T-cell (primary cell): ENCODE results near the gene CEP76. TPM values are rescaled to one million over a fixed set of nuclear protein-coding genes. Genes with fewer than 3 reads are reported as not detected.

Experiments
- ATAC-seq, 4 experiments: fragments of 200-7000 bp in 3 of 4; fragments of 150-1000 bp in 1 of 4; cut with Tn5 transposase; replicated peaks in 1 of 4; 1 replicate in 3 of 4; 2 replicates in 1 of 4; pipeline ENCODE4 v1.10.0; 2021; ENCODE audit warnings: moderate library complexity in 3 of 4, mild to moderate bottlenecking in 2 of 4, moderate number of reproducible peaks in 1 of 4
- CTCF ChIA-PET, 2 donors: fragments of 300-600 bp; sonication (Branson Sonifier 250); formaldehyde crosslinking; loops; one replicate each; lab custom pipeline; 2022; ENCODE audit warnings: antibody characterized with exemption in 2 of 2; lab: Charles Lee
- POLR2A ChIA-PET, 2 donors: fragments of 300-600 bp; sonication (Branson Sonifier 250); formaldehyde crosslinking; loops; one replicate each; lab custom pipeline; 2022; ENCODE audit warnings: antibody characterized with exemption in 2 of 2; lab: Charles Lee
- DNase-seq, 35 experiments: peaks; one replicate each; pipeline versions ENCODE4 v3.0.0 to v3.0.0-alpha.2; 2013 to 2023
- H3K27ac ChIP-seq: one replicate; pipeline ENCODE4 v1.5.1; 2013; ENCODE audit warnings: low read length
- H3K27me3 ChIP-seq, 2 experiments: replicated peaks in 1 of 2; 1 replicate in 1 of 2; 2 replicates in 1 of 2; pipeline versions ENCODE4 v1.6.1 to v1.7.0; 2013; ENCODE audit warnings: low read length in 1 of 2, mixed read lengths in 1 of 2; ENCODE audit not compliant: control insufficient read depth in 2 of 2, insufficient read depth in 2 of 2; ENCODE audit errors: extremely low read depth in 1 of 2
- H3K36me3 ChIP-seq, 2 donors: 1 replicate in 1 of 2; 2 replicates in 1 of 2; pipeline versions ENCODE4 v1.6.1 to v1.7.0; 2013; ENCODE audit warnings: low read length in 1 of 2; ENCODE audit not compliant: control insufficient read depth in 2 of 2, insufficient read depth in 1 of 2; ENCODE audit errors: extremely low read depth in 1 of 2
- H3K4me1 ChIP-seq, 2 experiments: 1 replicate in 1 of 2; 2 replicates in 1 of 2; pipeline versions ENCODE4 v1.6.1 to v1.7.0; 2013; ENCODE audit warnings: low read length in 2 of 2, mixed read lengths in 1 of 2; ENCODE audit not compliant: insufficient read depth in 2 of 2, control insufficient read depth in 1 of 2; ENCODE audit errors: extremely low read depth in 1 of 2
- H3K4me3 ChIP-seq, 2 donors: 1 replicate in 1 of 2; 2 replicates in 1 of 2; pipeline versions ENCODE4 v1.5.1 to v1.7.0; 2013; ENCODE audit warnings: mild to moderate bottlenecking in 2 of 2, low read length in 1 of 2, moderate library complexity in 1 of 2; ENCODE audit not compliant: control insufficient read depth in 1 of 2; ENCODE audit errors: extremely low read depth in 1 of 2
- H3K9me3 ChIP-seq: 2 replicates; pipeline ENCODE4 v1.7.0; 2013
- H3K27ac Mint-ChIP-seq, 2 donors: one replicate each; pipeline ENCODE4 v1.8.0; 2020 to 2021; ENCODE audit warnings: mild to moderate bottlenecking in 2 of 2, mixed read lengths in 2 of 2
- H3K27me3 Mint-ChIP-seq, 2 donors: one replicate each; pipeline ENCODE4 v1.8.0; 2021 to 2022; ENCODE audit warnings: mixed read lengths in 2 of 2
- H3K36me3 Mint-ChIP-seq: one replicate; pipeline ENCODE4 v1.8.0; 2021; ENCODE audit warnings: mixed read lengths
- H3K4me1 Mint-ChIP-seq, 3 donors: one replicate each; pipeline ENCODE4 v1.8.0; 2020 to 2022; ENCODE audit warnings: mixed read lengths in 3 of 3, mild to moderate bottlenecking in 1 of 3
- H3K4me3 Mint-ChIP-seq, 3 donors: one replicate each; pipeline ENCODE4 v1.8.0; 2020 to 2022; ENCODE audit warnings: mild to moderate bottlenecking in 3 of 3, mixed read lengths in 3 of 3, moderate library complexity in 3 of 3
- H3K9me3 Mint-ChIP-seq, 3 donors: one replicate each; pipeline ENCODE4 v1.8.0; 2020 to 2022; ENCODE audit warnings: mixed read lengths in 3 of 3
- WGBS: methylation state at CpG from one replicate; pipeline ENCODE4 v1.1.5; 2013; ENCODE audit warnings: missing lambda C conversion rate; ENCODE audit not compliant: insufficient coverage; 5-methylcytosine and 5-hydroxymethylcytosine counted together
- total RNA-seq, 35 experiments: library from RNA in 6 of 35; stranded (reverse) in 6 of 35; fragments of 120-200 nt in 1 of 35; gene quantifications; one replicate each; pipeline versions ENCODE4 v1.2.1 to v1.2.4 and lab custom pipeline; 2013 to 2026

CEP76 gene
- total RNA-seq, 5 donors from 2014 or later (not counting 1 experiment from before 2014, with no cell fraction given): 6.8 to 9.7 (median 8.2) TPM

DNA sequence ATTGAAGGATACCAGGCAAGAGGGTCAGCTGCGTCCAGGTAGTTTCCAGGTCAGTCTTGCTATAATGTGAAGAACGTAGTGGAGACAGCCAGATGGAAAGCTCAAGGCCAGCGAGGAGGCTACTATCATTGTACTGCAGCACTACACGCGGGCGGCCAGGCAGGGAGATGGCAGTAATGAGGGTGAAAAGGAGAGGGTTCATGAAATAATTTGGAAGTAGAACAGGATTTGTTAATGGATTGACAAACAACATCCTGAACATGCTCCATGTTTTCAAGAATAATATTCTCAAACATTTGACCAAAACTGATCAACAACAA is 61.7 kb downstream of the CEP76 start:
- Mint-ChIP-seq H3K36me3 (no peaks in the 10 kb centered on the region), H3K27me3 (peaks cover 20 to 25% of the 10 kb centered on the region in 2 donors), H3K4me1 (no peaks in the 10 kb centered on the region), H3K27ac (no peak overlapping the region), H3K4me3 (no peak overlapping the region), H3K9me3 (no peaks in the 10 kb centered on the region)
- H3K27ac ChIP-seq: no peak overlapping the region
- WGBS: 90% methylated on average over 6 of the region's 6 CpGs
- POLR2A ChIA-PET: no interaction called here
- no peaks in the 10 kb centered on the region for H3K9me3 ChIP-seq
- H3K4me3 ChIP-seq: no peak overlapping the region
- no peaks in the 10 kb centered on the region for H3K36me3 ChIP-seq
- H3K27me3 ChIP-seq: peaks cover 0 to 3% of the 10 kb centered on the region in 2 experiments
- DNase-seq (no peak), ATAC-seq (no peak)
- no peaks in the 10 kb centered on the region for H3K4me1 ChIP-seq
- CTCF ChIA-PET: no interaction called here

DNA sequence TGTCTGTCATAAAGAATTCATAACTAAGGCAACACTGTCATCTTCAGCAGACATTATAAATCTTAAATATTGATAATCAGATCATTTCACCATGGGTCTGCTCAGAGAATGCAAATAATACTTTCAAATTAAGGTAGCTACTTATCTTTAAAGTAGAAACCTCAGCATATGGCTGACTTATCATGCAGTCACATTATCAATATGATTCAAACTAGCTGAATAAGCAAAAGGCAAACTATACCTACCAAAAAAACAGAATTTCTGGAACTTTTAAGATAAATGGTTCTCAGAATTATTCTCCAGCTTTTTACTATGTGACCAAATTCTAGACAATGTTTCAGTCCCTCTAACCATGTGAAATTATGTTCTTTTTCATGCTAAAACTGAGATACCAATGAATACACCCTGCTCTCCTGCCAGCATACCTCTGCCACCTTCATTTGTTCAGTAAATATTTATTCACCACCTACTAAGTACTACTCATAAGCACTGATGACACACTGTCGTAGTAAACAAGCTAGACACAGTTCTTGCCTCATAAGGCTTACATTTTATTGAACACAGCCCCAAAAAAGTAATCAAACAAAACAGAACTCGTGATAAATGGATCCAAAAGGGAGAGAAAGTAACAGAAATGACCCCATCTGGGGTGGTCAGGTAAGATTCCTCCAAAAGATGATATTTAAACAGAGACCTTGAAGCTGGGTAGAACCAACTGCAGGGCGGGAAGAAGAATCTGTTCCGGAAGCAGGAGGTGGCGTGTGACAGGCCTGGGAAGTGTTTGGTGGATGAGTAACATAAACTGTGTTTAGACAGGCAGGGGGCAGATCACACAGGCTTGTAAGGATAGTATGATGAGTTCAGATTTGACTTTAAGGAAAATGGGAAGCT is 62.3 kb downstream of the CEP76 start:
- Mint-ChIP-seq H3K27ac (no peak overlapping the region), H3K4me3 (no peak overlapping the region), H3K36me3 (no peaks in the 10 kb centered on the region), H3K4me1 (no peaks in the 10 kb centered on the region), H3K27me3 (peaks cover 15 to 19% of the 10 kb centered on the region in 2 donors), H3K9me3 (no peaks in the 10 kb centered on the region)
- ChIA-PET CTCF (interaction anchor here in 1 of 2 donors (0.6 kb wide), 1 partner anchor 282 kb away, joined by 3 read pairs; no protein-coding TSS in a partner anchor), POLR2A (no interaction called here)
- no peak for DNase-seq
- Histone ChIP-seq H3K4me1 (no peaks in the 10 kb centered on the region), H3K4me3 (no peak overlapping the region), H3K27ac (no peak overlapping the region), H3K27me3 (no peaks in the 10 kb centered on the region), H3K9me3 (no peaks in the 10 kb centered on the region), H3K36me3 (no peaks in the 10 kb centered on the region)
- WGBS: 95% methylated on average over 3 of the region's 5 CpGs
- no peak for ATAC-seq

DNA sequence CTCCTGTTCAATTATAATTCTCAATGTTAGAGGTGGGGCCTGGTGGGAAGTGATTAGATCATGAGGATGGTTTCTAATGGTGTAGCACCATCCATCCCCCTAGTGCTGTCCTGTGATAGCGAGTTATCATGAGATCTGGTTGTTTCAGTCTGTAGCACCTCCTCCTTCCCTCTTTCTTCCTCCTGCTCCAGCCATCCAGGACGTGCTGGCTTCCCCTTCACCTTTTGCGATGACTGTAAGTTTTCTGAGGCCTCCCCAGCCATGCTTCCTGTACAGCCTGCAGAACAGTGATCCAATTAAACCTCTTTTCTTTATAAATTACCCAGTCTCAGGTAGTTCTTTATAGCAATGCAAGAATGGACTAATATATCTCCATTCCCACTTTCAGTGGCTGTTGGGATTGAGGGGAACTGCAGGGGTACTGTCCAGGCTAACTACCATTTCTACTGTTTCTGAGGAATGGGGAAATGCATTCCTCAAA is 63.8 kb downstream of the CEP76 start:
- no peak for ATAC-seq
- 39% methylated on average over 2 of the region's 3 CpGs for WGBS
- POLR2A ChIA-PET: no interaction called here

DNA sequence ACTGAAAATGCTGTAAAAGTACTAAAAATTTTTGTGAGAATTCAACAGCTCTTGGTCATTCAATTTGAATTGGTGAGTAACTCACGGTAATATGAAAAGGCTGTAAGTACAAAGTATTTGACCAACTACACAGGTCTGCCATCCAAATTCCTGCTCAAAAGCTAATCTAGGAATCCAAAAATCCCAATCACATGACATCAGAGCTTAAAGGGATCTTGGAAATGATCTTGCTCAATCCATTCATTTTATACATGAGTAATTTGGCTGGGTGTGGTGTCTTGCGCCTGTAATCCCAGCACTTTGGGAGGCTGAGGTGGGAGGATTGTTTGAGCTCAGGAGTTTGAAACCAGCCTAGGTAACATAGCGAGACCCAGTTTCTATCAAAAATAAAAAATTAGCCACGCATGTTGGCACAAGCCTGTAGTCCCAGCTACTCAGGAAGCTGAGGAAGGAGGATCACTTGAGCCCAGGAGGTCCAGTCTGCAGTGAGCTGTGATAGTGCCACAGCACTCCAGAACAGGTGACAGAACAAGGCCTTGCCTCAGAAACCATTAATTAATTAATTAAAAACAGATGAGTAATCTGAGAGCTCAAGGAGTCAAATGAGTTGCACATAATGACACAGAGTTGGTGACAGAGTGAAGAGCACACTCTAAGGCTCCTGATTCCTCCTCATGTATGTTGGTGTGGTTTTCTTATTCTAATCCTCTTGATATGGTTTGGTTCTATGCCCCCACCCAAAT is 64.5 kb downstream of the CEP76 start:
- Histone ChIP-seq H3K27ac (no peak overlapping the region), H3K27me3 (no peaks in the 10 kb centered on the region), H3K36me3 (no peaks in the 10 kb centered on the region), H3K4me3 (no peak overlapping the region), H3K9me3 (no peaks in the 10 kb centered on the region), H3K4me1 (no peaks in the 10 kb centered on the region)
- no peaks in the 10 kb centered on the region for H3K9me3 Mint-ChIP-seq
- ChIA-PET CTCF (no interaction called here), POLR2A (no interaction called here)
- no peaks in the 10 kb centered on the region for H3K4me1 Mint-ChIP-seq
- no peak overlapping the region for H3K27ac Mint-ChIP-seq
- DNase-seq: no peak
- no peak for ATAC-seq
- no peaks in the 10 kb centered on the region for H3K36me3 Mint-ChIP-seq
- H3K27me3 Mint-ChIP-seq: peaks cover 12 to 14% of the 10 kb centered on the region in 2 donors
- 100% methylated on average over 1 of the region's 4 CpGs for WGBS
- H3K4me3 Mint-ChIP-seq: no peak overlapping the region

More for the DNA sequence above, 63.8 kb downstream of the CEP76 start:
- Histone ChIP-seq H3K4me1 (no peaks in the 10 kb centered on the region), H3K27me3 (no peaks in the 10 kb centered on the region), H3K4me3 (no peak overlapping the region), H3K9me3 (no peaks in the 10 kb centered on the region), H3K27ac (no peak overlapping the region), H3K36me3 (no peaks in the 10 kb centered on the region)
- no peaks in the 10 kb centered on the region for H3K36me3 Mint-ChIP-seq
- no peaks in the 10 kb centered on the region for H3K4me1 Mint-ChIP-seq
- H3K4me3 Mint-ChIP-seq: no peak overlapping the region
- H3K27ac Mint-ChIP-seq: no peak overlapping the region
- CTCF ChIA-PET: no interaction called here
- H3K27me3 Mint-ChIP-seq: peaks cover 15 to 19% of the 10 kb centered on the region in 2 donors
- no peaks in the 10 kb centered on the region for H3K9me3 Mint-ChIP-seq
- no peak for DNase-seq

DNA sequence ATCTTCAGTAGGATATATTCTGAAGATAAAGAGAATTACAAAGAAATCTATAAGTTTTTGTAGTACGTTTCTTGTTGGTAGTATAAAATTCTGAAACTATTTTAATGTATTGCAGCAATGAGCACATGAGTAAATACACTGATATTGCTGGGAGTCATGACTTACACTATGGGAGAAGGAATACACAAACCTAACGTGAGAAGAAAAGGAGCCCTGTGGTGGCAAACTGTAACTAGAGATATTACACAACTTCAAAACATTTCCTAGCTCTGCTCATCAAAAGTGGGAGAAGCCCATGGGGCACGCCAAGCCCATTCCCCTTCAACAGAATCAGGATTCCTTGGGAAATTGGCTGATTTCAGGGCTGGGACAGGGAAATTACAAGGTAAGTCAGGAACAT is 65.1 kb downstream of the CEP76 start:
- Mint-ChIP-seq H3K27ac (no peak overlapping the region), H3K4me1 (no peaks in the 10 kb centered on the region), H3K9me3 (no peaks in the 10 kb centered on the region), H3K4me3 (no peak overlapping the region), H3K36me3 (no peaks in the 10 kb centered on the region), H3K27me3 (peaks cover 8 to 11% of the 10 kb centered on the region in 2 donors)
- WGBS: no CpG with 5 or more reads among the region's 3 CpGs
- Histone ChIP-seq H3K27ac (no peak overlapping the region), H3K27me3 (no peaks in the 10 kb centered on the region), H3K36me3 (no peaks in the 10 kb centered on the region), H3K4me3 (no peak overlapping the region), H3K9me3 (no peaks in the 10 kb centered on the region), H3K4me1 (no peaks in the 10 kb centered on the region)
- ChIA-PET POLR2A (no interaction called here), CTCF (no interaction called here)
- DNase-seq (no peak), ATAC-seq (no peak)

DNA sequence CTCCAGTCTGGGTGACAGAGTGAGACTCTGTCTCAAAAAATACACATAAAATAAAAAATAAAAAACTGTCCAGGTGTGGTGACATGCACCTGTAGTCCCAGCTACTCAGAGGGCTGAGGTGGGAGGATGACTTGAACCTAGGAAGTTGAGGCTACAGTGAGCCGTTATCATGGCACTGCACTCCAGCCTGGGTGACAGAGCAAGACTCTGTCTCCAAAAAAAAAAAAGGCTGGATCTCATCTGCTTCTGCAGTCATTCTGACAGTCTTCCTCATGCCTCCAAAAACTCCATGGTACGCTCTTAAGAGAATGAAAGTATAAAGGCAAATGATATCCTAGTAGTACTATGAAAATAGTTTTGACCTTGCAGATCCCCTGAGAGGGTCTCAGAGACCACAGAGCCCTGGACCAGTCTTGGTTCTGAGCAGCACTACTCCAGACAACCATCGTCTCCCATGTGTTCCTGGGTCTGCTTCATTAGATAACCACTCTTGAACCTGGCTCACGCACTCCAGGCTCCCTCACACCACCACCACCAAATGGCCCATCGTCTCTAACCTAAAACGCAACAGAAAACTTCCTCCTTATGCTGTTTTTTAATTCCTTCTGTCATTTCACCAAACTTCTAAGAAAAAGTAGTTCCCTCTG is 70.6 kb downstream of the CEP76 start:
- DNase-seq: no peak
- Histone ChIP-seq H3K27me3 (no peaks in the 10 kb centered on the region), H3K27ac (no peak overlapping the region), H3K4me3 (no peak overlapping the region), H3K36me3 (no peaks in the 10 kb centered on the region), H3K9me3 (no peaks in the 10 kb centered on the region), H3K4me1 (no peaks in the 10 kb centered on the region)
- Mint-ChIP-seq H3K4me1 (no peaks in the 10 kb centered on the region), H3K27me3 (peaks cover 0 to 6% of the 10 kb centered on the region in 2 donors), H3K27ac (no peak overlapping the region), H3K9me3 (no peaks in the 10 kb centered on the region), H3K36me3 (peaks cover 3% of the 10 kb centered on the region), H3K4me3 (no peak overlapping the region)
- WGBS: 76% methylated on average over 5 of the region's 6 CpGs
- ChIA-PET POLR2A (interaction anchor here in 1 of 2 donors (0.6 kb wide), 1 partner anchor 32 kb away, joined by 6 read pairs; no protein-coding TSS in a partner anchor), CTCF (no interaction called here)
- no peak for ATAC-seq
